ENCODE measurements around the gene PLS3. TPM values are rescaled to one million over a fixed set of nuclear protein-coding genes. Genes with fewer than 3 reads are reported as not detected.

PLS3 gene
- total and polyA plus RNA-seq, 2 donors (not counting 3 experiments of a cell fraction or from before 2014, with no cell fraction given), result 120 to 329 TPM

DNA sequence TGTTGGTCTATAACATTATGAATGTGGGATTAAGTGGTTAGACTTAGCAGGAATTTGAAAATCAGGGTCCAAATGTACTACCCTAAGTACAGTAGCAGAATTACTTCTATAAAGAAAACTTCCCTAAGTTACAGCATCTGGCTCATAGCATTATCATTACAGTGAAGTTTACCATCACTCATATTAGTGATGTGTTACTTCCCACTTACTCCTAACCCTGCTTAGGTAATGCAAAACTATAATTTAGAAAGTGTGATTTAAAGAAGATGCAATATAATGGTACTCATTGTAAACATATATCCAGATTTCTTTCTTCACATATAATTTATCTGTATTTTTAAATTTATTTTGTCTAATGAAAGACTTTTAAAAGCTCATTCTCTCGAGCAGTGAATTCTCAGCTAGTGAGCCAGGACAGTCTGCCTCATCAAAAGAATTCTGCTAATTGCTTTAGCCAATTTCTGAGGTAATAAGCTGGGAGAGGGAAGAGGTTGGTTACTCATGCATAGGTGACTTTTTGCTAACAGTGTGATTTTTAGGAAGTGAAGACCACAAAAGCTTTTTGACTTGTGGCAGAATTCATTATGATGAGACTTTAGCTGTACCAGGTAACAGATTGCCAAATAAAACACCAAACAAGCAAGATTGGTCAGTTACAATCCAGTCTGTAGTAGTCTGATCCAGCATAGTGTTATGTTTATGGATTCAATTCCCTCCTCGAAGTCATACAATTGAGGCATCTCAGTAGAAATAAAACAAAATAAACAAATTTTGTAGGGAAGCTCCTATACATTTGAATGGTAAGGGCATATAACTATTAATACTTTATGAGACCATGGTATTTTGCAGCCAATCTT is 21.0 kb downstream of the PLS3 start:
- Histone ChIP-seq H3K27me3 (ENCODE audit: control insufficient read depth in 2 of 2, insufficient read depth in 2 of 2, low read length in 2 of 2) (no peaks in the 10 kb centered on the region), H3K79me2 (ENCODE audit: control insufficient read depth, insufficient read depth, low read length) (peaks cover 76% of the 10 kb centered on the region), H3K9me3 (replicated peaks; ENCODE audit: control insufficient read depth, insufficient read depth, low read length) (no peaks in the 10 kb centered on the region), H3K4me3 (replicated peaks in 1 of 3; ENCODE audit: insufficient read depth in 1 of 3, low read depth in 1 of 3, low read length in 3 of 3) (no peak overlapping the region), H3K9ac (replicated peaks; ENCODE audit: extremely low read depth, insufficient read depth, low read length) (peak overlapping the region; percentile 23), H2AFZ (ENCODE audit: low read depth, low read length) (no peak overlapping the region), H3K4me1 (ENCODE audit: control insufficient read depth, extremely low read depth, insufficient read depth, low read length) (peaks cover 29% of the 10 kb centered on the region), H3K4me2 (ENCODE audit: insufficient read depth, low read length) (no peak overlapping the region), H4K20me1 (replicated peaks; ENCODE audit: control insufficient read depth, extremely low read depth, insufficient read depth, low read length) (no peaks in the 10 kb centered on the region), H3K27ac (ENCODE audit: insufficient read depth, low read depth, low read length) (peak overlapping the region; percentile 34), H3K9me1 (replicated peaks; ENCODE audit: control insufficient read depth, extremely low read depth, insufficient read depth, low read length) (no peaks in the 10 kb centered on the region), H3K36me3 (ENCODE audit: control insufficient read depth in 2 of 2, extremely low read depth in 1 of 2, insufficient read depth in 2 of 2, low read length in 2 of 2) (no peaks in the 10 kb centered on the region)
- ChIA-PET CTCF (interaction anchor here (0.8 to 1.3 kb wide), 3 partner anchors 122 to 252 kb away, joined by 3 to 4 read pairs (median 3); no protein-coding TSS in a partner anchor), POLR2A (no interaction called here)
- FAIRE-seq (no peak), DNase-seq (ENCODE audit: low read depth, low spot score) (no peak)
- dilution Hi-C loops (cut with MboI; ENCODE audit: extremely low pct_ligation_motif_present, low sequenced_read_pairs) (no loop called here), intact Hi-C loops (cut with micrococcal nuclease) (no loop called here)
- TF ChIP-seq GATA2 (IDR thresholded peaks at IDR 0.05; ENCODE audit: insufficient read depth, insufficient read length, low read depth, low read length) (no peak), MAX (IDR thresholded peaks at IDR 0.05; ENCODE audit: insufficient read depth, insufficient read length) (no peak), POLR2AphosphoS5 (IDR thresholded peaks at IDR 0.05; ENCODE audit: insufficient read depth, low read depth, low read length) (no peak), FOS (IDR thresholded peaks at IDR 0.05; ENCODE audit: borderline replicate concordance, insufficient read depth, low read length) (no peak), MYC (IDR thresholded peaks at IDR 0.05; ENCODE audit: low read depth, low read length) (no peak), EZH2 (IDR thresholded peaks at IDR 0.05; ENCODE audit: borderline replicate concordance, low read depth, low read length, severe bottlenecking) (no peak), POLR2A (IDR thresholded peaks at IDR 0.05; ENCODE audit: low read depth, low read length) (no peak), JUN (IDR thresholded peaks at IDR 0.05; ENCODE audit: borderline replicate concordance, insufficient read depth, insufficient read length, low read depth) (no peak)
- TF ChIP-seq, protein P1, sequence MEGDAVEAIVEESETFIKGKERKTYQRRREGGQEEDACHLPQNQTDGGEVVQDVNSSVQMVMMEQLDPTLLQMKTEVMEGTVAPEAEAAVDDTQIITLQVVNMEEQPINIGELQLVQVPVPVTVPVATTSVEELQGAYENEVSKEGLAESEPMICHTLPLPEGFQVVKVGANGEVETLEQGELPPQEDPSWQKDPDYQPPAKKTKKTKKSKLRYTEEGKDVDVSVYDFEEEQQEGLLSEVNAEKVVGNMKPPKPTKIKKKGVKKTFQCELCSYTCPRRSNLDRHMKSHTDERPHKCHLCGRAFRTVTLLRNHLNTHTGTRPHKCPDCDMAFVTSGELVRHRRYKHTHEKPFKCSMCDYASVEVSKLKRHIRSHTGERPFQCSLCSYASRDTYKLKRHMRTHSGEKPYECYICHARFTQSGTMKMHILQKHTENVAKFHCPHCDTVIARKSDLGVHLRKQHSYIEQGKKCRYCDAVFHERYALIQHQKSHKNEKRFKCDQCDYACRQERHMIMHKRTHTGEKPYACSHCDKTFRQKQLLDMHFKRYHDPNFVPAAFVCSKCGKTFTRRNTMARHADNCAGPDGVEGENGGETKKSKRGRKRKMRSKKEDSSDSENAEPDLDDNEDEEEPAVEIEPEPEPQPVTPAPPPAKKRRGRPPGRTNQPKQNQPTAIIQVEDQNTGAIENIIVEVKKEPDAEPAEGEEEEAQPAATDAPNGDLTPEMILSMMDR (IDR thresholded peaks at IDR 0.05; ENCODE audit: extremely low read depth in 1 of 2, insufficient read depth in 1 of 2, low read depth in 1 of 2, low read length in 2 of 2), result no peak
- no TSS peak for BruUV-seq (replicated peaks)
